Activated CD4-positive, alpha-beta T cell treated with anti-CD3 and anti-CD28 coated beads for 36 hours (primary cell): Measurements from ENCODE around the gene COL26A1. TPM values are rescaled to one million over a fixed set of nuclear protein-coding genes. Genes with fewer than 3 reads are reported as not detected.

Experiments used
- ATAC-seq: fragments of 200-7000 bp; cut with Tn5 transposase; one replicate; pipeline ENCODE4 v1.10.0; 2021; ENCODE audit warnings: mild to moderate bottlenecking, moderate library complexity
- CTCF ChIA-PET: fragments of 350-600 bp; sonication (Branson Sonifier 250); formaldehyde crosslinking; loops from one replicate; lab custom pipeline; 2021; ENCODE audit warnings: antibody characterized with exemption; lab: Charles Lee
- POLR2A ChIA-PET: fragments of 350-600 bp; sonication (Branson Sonifier 250); formaldehyde crosslinking; loops from one replicate; lab custom pipeline; 2021; ENCODE audit warnings: antibody characterized with exemption, inconsistent platforms; lab: Charles Lee
- DNase-seq: peaks from one replicate; pipeline ENCODE4 v3.0.0-alpha.2; 2020
- H3K27ac Mint-ChIP-seq: one replicate; pipeline ENCODE4 v1.8.0; 2021; ENCODE audit warnings: mixed read lengths
- H3K27me3 Mint-ChIP-seq: one replicate; pipeline ENCODE4 v1.8.0; 2021; ENCODE audit warnings: mixed read lengths
- H3K36me3 Mint-ChIP-seq: one replicate; pipeline ENCODE4 v1.8.0; 2021; ENCODE audit warnings: low read depth, mixed read lengths
- H3K4me1 Mint-ChIP-seq: one replicate; pipeline ENCODE4 v1.8.0; 2021; ENCODE audit warnings: mixed read lengths
- H3K4me3 Mint-ChIP-seq: one replicate; pipeline ENCODE4 v1.8.0; 2021; ENCODE audit warnings: mild to moderate bottlenecking, moderate library complexity, mixed read lengths
- H3K9me3 Mint-ChIP-seq: one replicate; pipeline ENCODE4 v1.8.0; 2021; ENCODE audit warnings: low read depth, mixed read lengths
- intact Hi-C, 2 experiments: fragments of 100-400 bp; cut with DNase I in 1 of 2; cut with micrococcal nuclease in 1 of 2; formaldehyde crosslinking; loops; one replicate each; pipeline versions ENCODE4 v1.14.2 to v1.15.1; 2022 to 2024; cut with DNase I, micrococcal nuclease
- total RNA-seq, 2 experiments: library from RNA; stranded (reverse); gene quantifications; one replicate each; pipeline ENCODE4 v1.2.3, GENCODE V29; 2021

The COL26A1 gene
- total RNA-seq, 2 experiments from 2014 or later, result not detected

DNA sequence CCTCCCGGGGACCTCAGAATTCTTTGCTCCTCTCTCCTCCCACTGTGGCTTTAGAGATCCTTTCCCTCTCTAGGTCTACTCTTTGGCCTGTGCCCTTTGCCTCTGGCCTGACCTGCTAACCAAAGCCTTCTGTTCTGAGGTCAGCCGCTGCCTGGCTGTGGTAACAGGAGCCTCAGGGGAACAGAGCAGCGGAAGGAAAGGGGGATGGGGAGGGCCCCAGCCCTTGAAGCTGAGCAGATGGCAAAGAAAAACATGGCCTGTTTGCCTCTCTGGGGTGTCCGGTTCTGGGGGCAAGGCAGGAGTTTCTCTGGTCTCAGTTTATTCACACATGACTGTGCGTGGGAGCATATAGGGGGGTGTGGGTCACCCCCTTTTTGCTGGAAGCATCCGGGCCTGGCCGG, 28.2 kb downstream of the COL26A1 start:
- DNase-seq, result peak; percentile 57
- Mint-ChIP-seq H3K36me3 (no peaks in the 10 kb centered on the region), H3K4me1 (peaks cover 21% of the 10 kb centered on the region), H3K9me3 (no peaks in the 10 kb centered on the region), H3K27ac (no peak overlapping the region), H3K27me3 (no peaks in the 10 kb centered on the region), H3K4me3 (no peak overlapping the region)
- intact Hi-C loops, result no loop called here
- ChIA-PET CTCF (interaction anchor here (0.5 to 1.9 kb wide), 6 partner anchors 11 to 916 kb away, joined by 3 to 6 read pairs (median 3); no protein-coding TSS in a partner anchor), POLR2A (no interaction called here)
- peak; percentile 85 for ATAC-seq

DNA sequence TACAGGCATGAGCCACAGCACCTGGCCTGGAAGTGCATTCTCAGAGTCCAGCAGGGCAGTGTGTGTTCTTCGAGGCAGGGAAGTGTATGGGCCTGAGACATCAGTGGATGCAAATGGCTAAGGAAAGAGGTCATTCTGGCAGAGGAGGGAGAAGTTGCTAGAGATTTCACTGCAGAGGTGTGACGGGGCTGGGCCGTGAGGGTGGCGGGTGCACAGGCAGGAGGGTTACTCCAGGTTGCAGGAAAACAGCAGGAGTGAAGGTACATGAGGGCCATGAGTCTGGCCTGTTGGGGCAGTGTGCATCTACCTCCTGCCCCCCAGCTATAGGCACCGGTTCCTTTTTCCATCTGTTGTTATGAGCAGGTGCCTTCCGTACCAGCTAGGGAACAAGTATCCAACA, 29.3 kb downstream of the COL26A1 start:
- Mint-ChIP-seq H3K9me3 (no peaks in the 10 kb centered on the region), H3K27me3 (no peaks in the 10 kb centered on the region), H3K36me3 (no peaks in the 10 kb centered on the region), H3K4me1 (peaks cover 15% of the 10 kb centered on the region), H3K4me3 (no peak overlapping the region), H3K27ac (no peak overlapping the region)
- ChIA-PET CTCF (interaction anchor here (0.6 to 1.9 kb wide), 3 partner anchors 19 to 384 kb away, joined by 3 to 6 read pairs (median 3); no protein-coding TSS in a partner anchor), POLR2A (no interaction called here)
- intact Hi-C loops, result no loop called here
- no peak for DNase-seq
- no peak for ATAC-seq

DNA sequence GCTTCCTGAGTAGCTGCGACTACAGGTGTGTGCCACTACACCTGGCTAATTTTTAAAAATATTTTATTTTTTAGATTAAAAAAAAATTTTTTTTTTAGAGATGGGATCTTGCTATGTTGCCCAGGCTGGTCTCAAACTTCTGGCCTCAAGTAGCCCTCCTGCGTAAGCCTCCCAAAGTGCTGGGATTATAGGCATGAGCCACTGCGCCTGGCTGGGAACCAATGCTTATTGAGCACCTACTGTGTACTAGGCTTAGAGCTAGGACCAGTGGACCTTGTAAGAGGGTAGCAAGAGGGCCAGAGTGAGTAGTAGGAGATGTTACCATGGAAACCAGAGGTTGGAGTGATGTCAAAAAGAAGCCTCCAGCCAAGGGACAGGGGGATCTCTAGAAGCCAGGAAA, 31.2 kb downstream of the COL26A1 start:
- Mint-ChIP-seq H3K36me3 (no peaks in the 10 kb centered on the region), H3K4me3 (no peak overlapping the region), H3K4me1 (peaks cover 14% of the 10 kb centered on the region), H3K27me3 (no peaks in the 10 kb centered on the region), H3K9me3 (no peaks in the 10 kb centered on the region), H3K27ac (no peak overlapping the region)
- CTCF ChIA-PET, result no interaction called here
- DNase-seq (no peak), ATAC-seq (no peak)
- POLR2A ChIA-PET, result no interaction called here
- intact Hi-C loops, result no loop called here

DNA sequence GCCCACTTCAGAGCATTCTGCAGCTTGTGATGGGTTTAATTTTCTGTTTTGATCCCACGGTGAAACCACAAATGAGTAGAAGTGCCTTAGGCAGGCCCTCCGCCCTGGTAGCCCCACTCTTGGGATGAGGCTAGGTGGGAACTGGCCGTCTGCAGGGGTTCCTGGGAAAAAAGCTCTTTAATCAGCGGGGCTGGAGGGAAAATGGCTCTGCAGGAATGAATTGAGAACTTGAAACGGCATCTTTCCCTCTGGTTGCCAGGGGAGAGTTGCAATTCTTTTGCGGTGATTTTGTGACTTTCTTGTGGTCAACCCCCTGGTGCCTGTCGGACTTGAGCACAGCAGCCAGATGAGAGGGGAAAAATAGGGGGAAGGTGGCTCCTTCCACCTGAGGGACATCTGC, 32.7 kb downstream of the COL26A1 start:
- ATAC-seq (no peak), DNase-seq (no peak)
- ChIA-PET CTCF (no interaction called here), POLR2A (no interaction called here)
- Mint-ChIP-seq H3K36me3 (no peaks in the 10 kb centered on the region), H3K4me3 (no peak overlapping the region), H3K27me3 (peaks cover 3% of the 10 kb centered on the region), H3K27ac (no peak overlapping the region), H3K4me1 (peaks cover 14% of the 10 kb centered on the region), H3K9me3 (no peaks in the 10 kb centered on the region)
- intact Hi-C loops, result no loop called here

DNA sequence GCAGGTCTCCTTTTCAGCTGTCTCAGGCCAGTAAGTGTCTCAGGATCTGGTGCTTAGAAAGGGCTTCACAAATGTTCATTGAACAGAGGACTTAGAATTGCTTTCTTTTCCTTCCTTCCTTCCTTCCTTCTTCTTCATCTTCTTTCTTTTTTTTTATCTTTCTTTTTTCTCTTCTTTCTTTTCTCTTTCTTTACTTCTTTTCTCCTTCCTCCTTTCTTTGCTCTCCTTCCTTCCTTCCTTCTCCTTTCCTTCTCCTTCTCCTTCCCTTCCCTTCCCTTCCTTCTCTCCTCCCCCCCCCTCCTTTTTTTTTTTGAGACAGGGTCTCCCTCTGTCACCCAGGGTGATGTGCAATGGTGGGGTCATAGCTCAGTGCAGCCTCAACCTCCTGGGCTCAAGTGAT, 34.6 kb downstream of the COL26A1 start:
- ATAC-seq, result no peak
- no peaks in the 10 kb centered on the region for H3K36me3 Mint-ChIP-seq
- H3K27me3 Mint-ChIP-seq, result peaks cover 5% of the 10 kb centered on the region
- POLR2A ChIA-PET, result interaction anchor here (0.6 kb wide), 1 partner anchor 26 kb away, joined by 8 read pairs; no protein-coding TSS in a partner anchor
- H3K4me1 Mint-ChIP-seq, result no peaks in the 10 kb centered on the region
- DNase-seq, result no peak
- H3K4me3 Mint-ChIP-seq, result no peak overlapping the region
- no peak overlapping the region for H3K27ac Mint-ChIP-seq
- intact Hi-C loops, result no loop called here
- H3K9me3 Mint-ChIP-seq, result no peaks in the 10 kb centered on the region
- CTCF ChIA-PET, result interaction anchor here (0.8 to 3.5 kb wide), 4 partner anchors 14 to 16 kb away, joined by 3 to 12 read pairs (median 6); no protein-coding TSS in a partner anchor

DNA sequence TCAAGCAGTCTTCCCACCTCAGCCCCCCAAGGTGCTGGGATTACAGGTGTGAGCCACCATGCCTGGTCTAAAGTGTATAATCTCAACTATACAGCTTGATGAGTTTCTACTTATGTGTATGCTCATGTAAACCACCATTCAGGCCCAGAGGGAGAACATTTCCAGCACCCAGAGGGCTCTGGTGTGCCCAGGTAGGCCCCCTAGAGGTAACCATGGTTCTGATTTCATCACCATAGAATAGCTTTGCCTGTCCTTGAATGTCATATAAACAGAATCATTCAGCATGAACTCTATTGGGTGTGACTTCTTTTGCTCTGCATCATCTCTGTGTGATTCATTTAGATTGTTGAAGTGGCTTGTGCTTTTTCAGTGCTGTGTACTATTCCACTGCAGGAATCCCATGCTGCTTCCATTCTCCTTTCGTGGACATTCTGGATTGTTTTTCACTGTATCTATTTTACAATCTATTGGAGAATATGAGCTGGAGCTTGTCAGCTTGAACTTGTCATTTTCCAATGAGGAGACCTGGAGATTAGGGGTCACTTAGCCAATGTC, 35.2 kb downstream of the COL26A1 start:
- H3K27ac Mint-ChIP-seq, result no peak overlapping the region
- H3K4me1 Mint-ChIP-seq, result no peaks in the 10 kb centered on the region
- POLR2A ChIA-PET, result interaction anchor here (0.6 kb wide), 1 partner anchor 26 kb away, joined by 8 read pairs; no protein-coding TSS in a partner anchor
- no peak for ATAC-seq
- no peak for DNase-seq
- intact Hi-C loops, result no loop called here
- no peak overlapping the region for H3K4me3 Mint-ChIP-seq
- no peaks in the 10 kb centered on the region for H3K9me3 Mint-ChIP-seq
- no peaks in the 10 kb centered on the region for H3K36me3 Mint-ChIP-seq
- peaks cover 5% of the 10 kb centered on the region for H3K27me3 Mint-ChIP-seq
- CTCF ChIA-PET, result interaction anchor here (2.5 to 3.5 kb wide), 2 partner anchors 13 to 15 kb away, joined by 9 to 12 read pairs; no protein-coding TSS in a partner anchor

DNA sequence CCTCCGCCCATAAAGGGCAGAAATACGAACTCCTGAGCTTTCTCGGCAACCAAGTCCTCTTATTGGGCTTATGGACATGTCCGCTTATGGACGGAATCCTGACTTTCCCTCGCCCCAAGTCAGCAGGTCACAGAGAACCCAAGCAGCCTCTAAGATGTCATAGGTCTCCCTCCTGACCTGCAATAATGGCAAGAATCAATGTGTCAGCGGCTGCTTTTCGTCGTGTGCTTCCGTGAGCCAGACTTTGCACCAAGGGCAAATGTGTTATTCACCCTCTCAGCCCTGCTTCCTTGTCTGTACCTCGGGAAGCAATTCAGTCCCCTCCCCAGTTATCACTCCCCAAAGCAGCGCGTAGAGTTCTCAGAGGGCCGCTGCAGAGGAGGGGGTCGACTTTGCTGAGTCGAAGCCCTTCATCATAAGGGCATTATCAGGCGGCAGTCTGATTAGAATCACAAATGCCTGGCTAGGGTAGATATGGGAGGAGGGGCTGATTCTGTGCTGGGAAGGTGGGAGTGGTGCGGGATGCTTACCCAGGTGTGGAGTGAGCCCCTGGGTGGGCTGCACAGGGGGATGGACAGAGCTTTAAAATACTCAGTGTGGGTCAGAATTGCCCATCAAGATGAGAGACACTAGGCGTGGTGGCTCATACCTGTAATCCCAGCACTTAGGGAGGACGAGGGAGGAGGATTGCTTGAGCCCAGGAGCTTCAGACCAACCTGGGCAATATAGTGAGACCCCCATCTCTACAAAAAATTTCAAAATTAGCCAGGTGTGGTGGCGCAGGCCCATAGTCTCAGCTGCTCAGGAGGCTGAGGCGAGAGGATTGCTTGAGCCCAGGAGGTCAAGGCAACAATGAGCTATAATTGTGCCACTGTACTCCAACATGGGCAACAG, 36.0 kb downstream of the COL26A1 start:
- Mint-ChIP-seq H3K27me3 (peaks cover 5% of the 10 kb centered on the region), H3K4me1 (no peaks in the 10 kb centered on the region), H3K9me3 (no peaks in the 10 kb centered on the region), H3K27ac (no peak overlapping the region), H3K4me3 (no peak overlapping the region), H3K36me3 (no peaks in the 10 kb centered on the region)
- ATAC-seq (no peak), DNase-seq (no peak)
- ChIA-PET CTCF (interaction anchor here (0.7 to 3.5 kb wide), 3 partner anchors 12 to 110 kb away, joined by 3 to 12 read pairs (median 9); no protein-coding TSS in a partner anchor), POLR2A (no interaction called here)
- intact Hi-C loops, result no loop called here

DNA sequence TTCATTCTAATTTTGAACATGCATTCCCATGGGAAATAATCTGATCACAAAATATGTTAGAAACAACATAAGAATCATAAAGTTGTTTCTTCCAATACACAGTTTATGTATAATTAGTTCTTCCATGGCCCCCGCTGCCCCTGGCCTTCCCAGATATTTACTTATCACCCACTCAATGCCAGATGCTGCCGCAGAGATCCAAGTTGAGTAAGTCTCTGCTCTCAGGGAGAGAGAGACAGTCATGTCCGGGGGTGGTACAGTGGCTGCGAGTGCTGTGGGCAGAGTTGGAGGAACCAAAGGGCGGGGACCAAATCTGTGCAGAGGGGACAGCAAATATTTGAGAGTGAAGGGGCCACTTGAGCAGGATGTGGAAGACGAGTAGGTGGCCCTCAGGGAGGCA, 37.1 kb downstream of the COL26A1 start:
- no peaks in the 10 kb centered on the region for H3K9me3 Mint-ChIP-seq
- ChIA-PET CTCF (interaction anchor here (0.7 to 2.5 kb wide), 2 partner anchors 11 to 109 kb away, joined by 3 to 12 read pairs; no protein-coding TSS in a partner anchor), POLR2A (no interaction called here)
- intact Hi-C loops, result no loop called here
- DNase-seq (no peak), ATAC-seq (no peak)
- no peaks in the 10 kb centered on the region for H3K36me3 Mint-ChIP-seq
- no peak overlapping the region for H3K4me3 Mint-ChIP-seq
- H3K4me1 Mint-ChIP-seq, result no peaks in the 10 kb centered on the region
- H3K27ac Mint-ChIP-seq, result no peak overlapping the region
- peaks cover 5% of the 10 kb centered on the region for H3K27me3 Mint-ChIP-seq

DNA sequence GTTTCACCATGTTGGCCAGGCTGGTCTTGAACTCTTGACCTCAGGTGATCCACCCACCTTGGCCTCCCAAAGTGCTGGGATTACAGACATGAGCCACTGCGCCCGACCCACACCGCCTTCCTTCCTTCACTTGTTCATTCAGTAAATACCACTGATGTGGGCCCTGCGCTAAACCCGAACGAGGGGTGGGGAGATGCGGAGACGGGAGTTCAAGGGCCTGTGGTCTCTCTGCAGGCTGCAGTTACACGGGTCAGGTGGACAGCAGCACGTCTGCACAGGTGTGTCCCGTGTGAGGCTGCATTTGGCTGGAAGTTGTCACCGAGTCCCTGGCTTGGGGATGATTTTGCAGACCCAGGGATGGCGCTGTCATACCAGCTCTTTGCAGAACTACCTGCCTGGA, 38.1 kb downstream of the COL26A1 start:
- ATAC-seq, result no peak

DNA sequence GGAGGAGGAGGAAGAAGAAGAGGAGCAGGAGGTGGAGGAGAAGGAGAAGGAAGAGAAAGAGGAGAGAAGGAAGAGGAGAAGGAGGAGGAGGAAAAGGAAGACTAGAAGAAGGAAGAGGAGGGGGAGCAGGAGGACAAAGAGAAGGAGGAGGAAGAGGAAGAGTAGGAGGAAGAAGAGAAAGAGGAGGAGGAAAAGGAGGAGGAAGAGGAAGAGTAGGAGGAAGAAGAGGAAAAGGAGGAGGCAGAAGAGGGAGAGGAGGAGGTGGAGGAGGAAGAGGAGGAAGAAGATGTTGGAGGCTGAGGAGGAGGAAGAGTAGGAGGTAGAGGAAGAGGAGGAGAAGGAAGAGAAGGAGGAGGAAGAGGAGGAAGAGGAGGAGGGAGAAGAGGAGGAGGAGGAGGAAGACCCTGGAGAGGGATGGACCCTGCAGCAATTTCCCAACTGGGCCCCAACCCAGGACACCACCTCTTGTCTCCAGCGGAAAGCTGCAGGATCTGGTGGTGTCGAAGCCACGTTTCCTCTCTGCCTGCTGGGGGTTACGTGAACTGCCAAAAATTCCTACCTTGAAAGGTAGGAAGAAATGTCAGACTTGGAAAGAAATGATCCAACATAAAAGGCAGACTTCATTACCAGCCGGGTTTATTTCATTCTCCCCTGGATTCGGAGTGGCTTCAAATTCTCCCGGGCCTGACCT, 38.9 kb downstream of the COL26A1 start:
- no peaks in the 10 kb centered on the region for H3K36me3 Mint-ChIP-seq
- POLR2A ChIA-PET, result no interaction called here
- H3K27ac Mint-ChIP-seq, result no peak overlapping the region
- intact Hi-C loops, result no loop called here
- no peaks in the 10 kb centered on the region for H3K4me1 Mint-ChIP-seq
- H3K9me3 Mint-ChIP-seq, result no peaks in the 10 kb centered on the region
- no peak for ATAC-seq
- CTCF ChIA-PET, result interaction anchor here (0.7 kb wide), 1 partner anchor 106 kb away, joined by 3 read pairs; no protein-coding TSS in a partner anchor
- no peak for DNase-seq
- peaks cover 8% of the 10 kb centered on the region for H3K27me3 Mint-ChIP-seq
- no peak overlapping the region for H3K4me3 Mint-ChIP-seq

More for the DNA sequence above, 38.1 kb downstream of the COL26A1 start:
- CTCF ChIA-PET, result interaction anchor here (0.7 kb wide), 1 partner anchor 106 kb away, joined by 3 read pairs; no protein-coding TSS in a partner anchor
- intact Hi-C loops, result no loop called here
- Mint-ChIP-seq H3K4me3 (no peak overlapping the region), H3K4me1 (no peaks in the 10 kb centered on the region), H3K36me3 (no peaks in the 10 kb centered on the region), H3K27ac (no peak overlapping the region), H3K27me3 (peaks cover 5% of the 10 kb centered on the region), H3K9me3 (no peaks in the 10 kb centered on the region)
- DNase-seq, result no peak
- POLR2A ChIA-PET, result interaction anchor here (0.6 kb wide), 1 partner anchor 25 kb away, joined by 4 read pairs; no protein-coding TSS in a partner anchor
